ENCODE results near the gene SALL3. TPM values are rescaled to one million over a fixed set of nuclear protein-coding genes. Genes with fewer than 3 reads are reported as not detected.

Gene SALL3
- total and polyA plus RNA-seq, 2 experiments from 2014 or later: 16.9 to 39.8 TPM

- ATAC-seq (no peak), DNase-seq (ENCODE audit: low spot score) (peak; percentile 37)
- H3K36me3 ChIP-seq (ENCODE audit: insufficient read depth): no peaks in the 10 kb centered on the region
- H4K20me1 ChIP-seq (replicated peaks; ENCODE audit: insufficient read depth): peaks cover 5% of the 10 kb centered on the region; the same call in 1 of the 2 replicates
- peak overlapping the region; percentile 82 for H3K4me2 ChIP-seq
- H3K9me3 Mint-ChIP-seq: peaks cover 15% of the 10 kb centered on the region
- peak overlapping the region; percentile 53 for H3K4me3 ChIP-seq
- peaks cover 30% of the 10 kb centered on the region for H3F3A ChIP-seq (replicated peaks; ENCODE audit: low read depth)
- peaks cover 73% of the 10 kb centered on the region for H3K27me3 Mint-ChIP-seq (ENCODE audit: insufficient read depth, low read depth, poor library complexity)
- no peak overlapping the region for H2AFZ ChIP-seq
- H3K4me1 Mint-ChIP-seq: peaks cover 46% of the 10 kb centered on the region
- peaks cover 44% of the 10 kb centered on the region for H3K4me1 ChIP-seq (ENCODE audit: insufficient read depth)
- peaks cover 7% of the 10 kb centered on the region for H3K79me2 ChIP-seq (replicated peaks; ENCODE audit: insufficient read depth)
- H3K27me3 ChIP-seq (ENCODE audit: insufficient read depth): peaks cover 79% of the 10 kb centered on the region
- H3K9me2 ChIP-seq (ENCODE audit: insufficient read depth): no peaks in the 10 kb centered on the region
- H3K4me3 Mint-ChIP-seq: peak overlapping the region; percentile 65
- peaks cover 5% of the 10 kb centered on the region; the same call in 2 of the 3 replicates for H3K36me3 Mint-ChIP-seq (ENCODE audit: low read depth)
- H3K27ac ChIP-seq (ENCODE audit: low read depth): no peak overlapping the region
- no peak overlapping the region for H3K27ac Mint-ChIP-seq
- no peak for TF ChIP-seq ZNF462 (CRISPR knock-in tag; IDR thresholded peaks at IDR 0.05)
- TF ChIP-seq EZH2 (IDR thresholded peaks at IDR 0.05; ENCODE audit: low read depth, unreplicated experiment): peak; percentile 90
Measured at GRCh38 chr18:78976765-78977636, 2.6 kb upstream of the SALL3 start.

Data from GM23338 (cell line).